Kidney epithelial cell (primary cell): ENCODE results near the gene RAB3IP. TPM values are rescaled to one million over a fixed set of nuclear protein-coding genes. Genes with fewer than 3 reads are reported as not detected.
A peak's percentile ranks its signal among the peaks of the same experiment; 100 is the strongest.
"Not testable (repeated sequence)": the region's sequence is repeated elsewhere in the genome, so short reads cannot be mapped to it uniquely, and the experiment has no call there.

Experiments used
- DNase-seq: peaks from one replicate; pipeline ENCODE4 v3.0.0-alpha.2; 2010; ENCODE audit warnings: low read depth
- H3K27me3 ChIP-seq: 2 replicates; pipeline ENCODE4 v1.6.0; 2011; ENCODE audit warnings: low read length; ENCODE audit not compliant: control insufficient read depth, insufficient read depth
- H3K36me3 ChIP-seq: 2 replicates; pipeline ENCODE4 v1.5.1; 2011; ENCODE audit warnings: low read length; ENCODE audit not compliant: control insufficient read depth, insufficient read depth
- H3K4me3 ChIP-seq: 2 replicates; pipeline ENCODE4 v1.5.1; 2011; ENCODE audit warnings: low read depth, mild to moderate bottlenecking, control low read depth, low read length
- CTCF ChIP-seq: IDR thresholded peaks from 2 replicates; pipeline ENCODE4 v1.5.1; 2011; ENCODE audit warnings: mild to moderate bottlenecking, moderate library complexity, low read length, control low read depth, inconsistent platforms; ENCODE audit not compliant: insufficient read depth, poor library complexity, severe bottlenecking
- total RNA-seq: library from RNA; depleted of rRNA; stranded (reverse); fragments of >200 nt; gene quantifications from 2 replicates; pipeline ENCODE4 v1.2.3, GENCODE V29; 2015

The RAB3IP gene
- total RNA-seq, 1 donor from 2014 or later, result 83.7 TPM

GRCh38 chr12:69758105-69758504 lies 19.4 kb downstream of the RAB3IP start:
- no peaks in the 10 kb centered on the region for H3K27me3 ChIP-seq
- no peak overlapping the region for H3K4me3 ChIP-seq

GRCh38 chr12:69759581-69759980 lies 20.9 kb downstream of the RAB3IP start:
- not testable (repeated sequence) for DNase-seq, H3K36me3 ChIP-seq, H3K4me3 ChIP-seq, H3K27me3 ChIP-seq

More at GRCh38 chr12:69758105-69758504, 19.4 kb downstream of the RAB3IP start:
- no peak for TF ChIP-seq CTCF
- DNase-seq, result no peak
- no peaks in the 10 kb centered on the region for H3K36me3 ChIP-seq

GRCh38 chr12:69765515-69765914 lies 26.9 kb downstream of the RAB3IP start:
- DNase-seq, result no peak
- H3K4me3 ChIP-seq, result no peak overlapping the region

GRCh38 chr12:69766260-69766659 lies 27.6 kb downstream of the RAB3IP start:
- Histone ChIP-seq H3K4me3 (no peak overlapping the region), H3K36me3 (no peaks in the 10 kb centered on the region), H3K27me3 (no peaks in the 10 kb centered on the region)
- no peak for DNase-seq
- no peak for TF ChIP-seq CTCF

More at GRCh38 chr12:69765515-69765914, 26.9 kb downstream of the RAB3IP start:
- Histone ChIP-seq H3K36me3 (no peaks in the 10 kb centered on the region), H3K27me3 (no peaks in the 10 kb centered on the region)
- TF ChIP-seq CTCF, result no peak

- Histone ChIP-seq H3K36me3 (no peaks in the 10 kb centered on the region), H3K27me3 (no peaks in the 10 kb centered on the region), H3K4me3 (no peak overlapping the region)
- peak; percentile 30 for TF ChIP-seq CTCF
- no peak for DNase-seq
These were observed 41.3 kb downstream of the RAB3IP start for GRCh38 chr12:69779928-69780327.

GRCh38 chr12:69783365-69783764 lies 44.7 kb downstream of the RAB3IP start:
- no peak for DNase-seq
- no peak for TF ChIP-seq CTCF
- Histone ChIP-seq H3K4me3 (no peak overlapping the region), H3K36me3 (no peaks in the 10 kb centered on the region), H3K27me3 (no peaks in the 10 kb centered on the region)
